ENCODE data around the gene RIOX2.

RIOX2 gene

GRCh38 chr3:98008855-98009254, 36.6 kb upstream of the RIOX2 start:
- Histone ChIP-seq H3K27ac (replicated peaks; ENCODE audit: low read length) (no peak overlapping the region), H3K18ac (ENCODE audit: low read length) (no peak overlapping the region), H2AK5ac (ENCODE audit: low read depth, low read length) (no peak overlapping the region), H3K14ac (ENCODE audit: low read length) (no peak overlapping the region), H3K79me1 (ENCODE audit: low read depth, low read length) (no peaks in the 10 kb centered on the region), H3K4me1 (ENCODE audit: control insufficient read depth in 2 of 2, insufficient read depth in 1 of 2, low read depth in 1 of 2, low read length in 2 of 2) (no peaks in the 10 kb centered on the region), H2AFZ (ENCODE audit: low read length) (no peak overlapping the region), H3K4ac (ENCODE audit: low read length) (no peak overlapping the region), H3K27me3 (ENCODE audit: control insufficient read depth in 3 of 3, insufficient read depth in 3 of 3, low read depth in 1 of 3, low read length in 3 of 3) (no peaks in the 10 kb centered on the region), H2BK5ac (ENCODE audit: low read length) (no peak overlapping the region), H3K23ac (ENCODE audit: low read depth, low read length, poor library complexity) (no peak overlapping the region), H3K4me2 (ENCODE audit: insufficient read depth, low read length, poor library complexity, severe bottlenecking) (no peak overlapping the region), H3K36me3 (replicated peaks in 1 of 2; ENCODE audit: control insufficient read depth in 2 of 2, insufficient read depth in 2 of 2, low read length in 2 of 2) (no peaks in the 10 kb centered on the region), H4K8ac (ENCODE audit: low read depth, low read length) (no peak overlapping the region), H2BK120ac (ENCODE audit: low read depth, low read length) (no peak overlapping the region), H3K9me3 (replicated peaks in 1 of 2; ENCODE audit: control insufficient read depth in 2 of 2, insufficient read depth in 1 of 2, low read depth in 1 of 2, low read length in 2 of 2) (no peaks in the 10 kb centered on the region), H2BK12ac (ENCODE audit: low read length) (no peak overlapping the region), H3K4me3 (ENCODE audit: low read length in 2 of 2) (no peak overlapping the region), H3K9ac (ENCODE audit: low read depth, low read length, poor library complexity) (no peak overlapping the region), H4K91ac (ENCODE audit: low read depth, low read length, poor library complexity) (no peak overlapping the region), H2BK15ac (ENCODE audit: low read length) (no peak overlapping the region)
- WGBS, 2 donors (ENCODE audit: extremely low coverage in 2 of 2, insufficient read length in 2 of 2, insufficient replicate concordance in 1 of 2), result no CpG with 5 or more reads among the region's 2 CpGs
- no peak for DNase-seq (ENCODE audit: low spot score)

- Histone ChIP-seq H3K79me1 (ENCODE audit: low read depth, low read length) (no peaks in the 10 kb centered on the region), H3K4me3 (ENCODE audit: low read length in 2 of 2) (no peak overlapping the region), H3K4ac (ENCODE audit: low read length) (no peak overlapping the region), H4K8ac (ENCODE audit: low read depth, low read length) (no peak overlapping the region), H4K91ac (ENCODE audit: low read depth, low read length, poor library complexity) (no peak overlapping the region), H3K18ac (ENCODE audit: low read length) (no peak overlapping the region), H3K27me3 (ENCODE audit: control insufficient read depth in 3 of 3, insufficient read depth in 3 of 3, low read depth in 1 of 3, low read length in 3 of 3) (no peaks in the 10 kb centered on the region), H3K36me3 (replicated peaks in 1 of 2; ENCODE audit: control insufficient read depth in 2 of 2, insufficient read depth in 2 of 2, low read length in 2 of 2) (no peaks in the 10 kb centered on the region), H3K4me1 (ENCODE audit: control insufficient read depth in 2 of 2, insufficient read depth in 1 of 2, low read depth in 1 of 2, low read length in 2 of 2) (no peaks in the 10 kb centered on the region), H2BK15ac (ENCODE audit: low read length) (no peak overlapping the region), H3K9me3 (replicated peaks in 1 of 2; ENCODE audit: control insufficient read depth in 2 of 2, insufficient read depth in 1 of 2, low read depth in 1 of 2, low read length in 2 of 2) (no peaks in the 10 kb centered on the region), H3K9ac (ENCODE audit: low read depth, low read length, poor library complexity) (no peak overlapping the region), H2BK12ac (ENCODE audit: low read length) (no peak overlapping the region), H3K27ac (replicated peaks; ENCODE audit: low read length) (no peak overlapping the region), H2AK5ac (ENCODE audit: low read depth, low read length) (no peak overlapping the region), H2AFZ (ENCODE audit: low read length) (no peak overlapping the region), H2BK120ac (ENCODE audit: low read depth, low read length) (no peak overlapping the region), H2BK5ac (ENCODE audit: low read length) (no peak overlapping the region), H3K23ac (ENCODE audit: low read depth, low read length, poor library complexity) (no peak overlapping the region), H3K14ac (ENCODE audit: low read length) (no peak overlapping the region), H3K4me2 (ENCODE audit: insufficient read depth, low read length, poor library complexity, severe bottlenecking) (no peak overlapping the region)
- DNase-seq (ENCODE audit: low spot score), result no peak
- WGBS, 2 donors (ENCODE audit: extremely low coverage in 2 of 2, insufficient read length in 2 of 2, insufficient replicate concordance in 1 of 2), result 100% methylated on average over 1 of the region's 2 CpGs; no CpG with 5 or more reads in 1 of the 2 donors
These were observed 33.2 kb upstream of the RIOX2 start for GRCh38 chr3:98005438-98005837.

GRCh38 chr3:98004721-98005120, 32.5 kb upstream of the RIOX2 start:
- Histone ChIP-seq H2AFZ (ENCODE audit: low read length) (no peak overlapping the region), H3K27me3 (ENCODE audit: control insufficient read depth in 3 of 3, insufficient read depth in 3 of 3, low read depth in 1 of 3, low read length in 3 of 3) (no peaks in the 10 kb centered on the region), H3K14ac (ENCODE audit: low read length) (no peak overlapping the region), H3K9me3 (replicated peaks in 1 of 2; ENCODE audit: control insufficient read depth in 2 of 2, insufficient read depth in 1 of 2, low read depth in 1 of 2, low read length in 2 of 2) (no peaks in the 10 kb centered on the region), H2AK5ac (ENCODE audit: low read depth, low read length) (no peak overlapping the region), H3K79me1 (ENCODE audit: low read depth, low read length) (no peaks in the 10 kb centered on the region), H4K8ac (ENCODE audit: low read depth, low read length) (no peak overlapping the region), H4K91ac (ENCODE audit: low read depth, low read length, poor library complexity) (no peak overlapping the region), H3K27ac (replicated peaks; ENCODE audit: low read length) (no peak overlapping the region), H3K4me2 (ENCODE audit: insufficient read depth, low read length, poor library complexity, severe bottlenecking) (no peak overlapping the region), H3K18ac (ENCODE audit: low read length) (no peak overlapping the region), H3K4ac (ENCODE audit: low read length) (no peak overlapping the region), H2BK12ac (ENCODE audit: low read length) (no peak overlapping the region), H3K9ac (ENCODE audit: low read depth, low read length, poor library complexity) (no peak overlapping the region), H2BK5ac (ENCODE audit: low read length) (no peak overlapping the region), H2BK15ac (ENCODE audit: low read length) (no peak overlapping the region), H2BK120ac (ENCODE audit: low read depth, low read length) (no peak overlapping the region), H3K4me1 (ENCODE audit: control insufficient read depth in 2 of 2, insufficient read depth in 1 of 2, low read depth in 1 of 2, low read length in 2 of 2) (no peaks in the 10 kb centered on the region), H3K23ac (ENCODE audit: low read depth, low read length, poor library complexity) (no peak overlapping the region), H3K36me3 (replicated peaks in 1 of 2; ENCODE audit: control insufficient read depth in 2 of 2, insufficient read depth in 2 of 2, low read length in 2 of 2) (no peaks in the 10 kb centered on the region), H3K4me3 (ENCODE audit: low read length in 2 of 2) (no peak overlapping the region)
- DNase-seq (ENCODE audit: low spot score), result no peak
- no CpG with 5 or more reads among the region's 3 CpGs for WGBS, 2 donors (ENCODE audit: extremely low coverage in 2 of 2, insufficient read length in 2 of 2, insufficient replicate concordance in 1 of 2)

GRCh38 chr3:98003306-98003969, 31.2 kb upstream of the RIOX2 start:
- H2AFZ ChIP-seq (ENCODE audit: low read length), result no peak overlapping the region
- no peak overlapping the region for H4K91ac ChIP-seq (ENCODE audit: low read depth, low read length, poor library complexity)
- no peak overlapping the region for H3K4me3 ChIP-seq (ENCODE audit: low read length in 2 of 2)
- no peak overlapping the region for H3K14ac ChIP-seq (ENCODE audit: low read length)
- H3K27ac ChIP-seq (replicated peaks; ENCODE audit: low read length), result no peak overlapping the region
- H3K18ac ChIP-seq (ENCODE audit: low read length), result no peak overlapping the region
- no peaks in the 10 kb centered on the region for H3K9me3 ChIP-seq (replicated peaks in 1 of 2; ENCODE audit: control insufficient read depth in 2 of 2, insufficient read depth in 1 of 2, low read depth in 1 of 2, low read length in 2 of 2)
- no peak overlapping the region for H3K4me2 ChIP-seq (ENCODE audit: insufficient read depth, low read length, poor library complexity, severe bottlenecking)
- H3K4me1 ChIP-seq (ENCODE audit: control insufficient read depth in 2 of 2, insufficient read depth in 1 of 2, low read depth in 1 of 2, low read length in 2 of 2), result no peaks in the 10 kb centered on the region
- H2BK12ac ChIP-seq (ENCODE audit: low read length), result no peak overlapping the region
- WGBS, 2 donors (ENCODE audit: extremely low coverage in 2 of 2, insufficient read length in 2 of 2, insufficient replicate concordance in 1 of 2), result no CpG with 5 or more reads among the region's 2 CpGs
- no peak overlapping the region for H2BK15ac ChIP-seq (ENCODE audit: low read length)
- H3K36me3 ChIP-seq (replicated peaks in 1 of 2; ENCODE audit: control insufficient read depth in 2 of 2, insufficient read depth in 2 of 2, low read length in 2 of 2), result no peaks in the 10 kb centered on the region
- DNase-seq (ENCODE audit: low spot score), result no peak
- H3K9ac ChIP-seq (ENCODE audit: low read depth, low read length, poor library complexity), result no peak overlapping the region
- no peak overlapping the region for H2BK5ac ChIP-seq (ENCODE audit: low read length)
- no peak overlapping the region for H3K4ac ChIP-seq (ENCODE audit: low read length)
- no peaks in the 10 kb centered on the region for H3K27me3 ChIP-seq (ENCODE audit: control insufficient read depth in 3 of 3, insufficient read depth in 3 of 3, low read depth in 1 of 3, low read length in 3 of 3)
- H4K8ac ChIP-seq (ENCODE audit: low read depth, low read length), result no peak overlapping the region
- no peak overlapping the region for H2BK120ac ChIP-seq (ENCODE audit: low read depth, low read length)
- H2AK5ac ChIP-seq (ENCODE audit: low read depth, low read length), result no peak overlapping the region
- no peaks in the 10 kb centered on the region for H3K79me1 ChIP-seq (ENCODE audit: low read depth, low read length)
- H3K23ac ChIP-seq (ENCODE audit: low read depth, low read length, poor library complexity), result no peak overlapping the region
